GM18861 (cell line): ENCODE measurements around the gene RBPJL.

Source experiments
- ATAC-seq: cut with Tn5 transposase; IDR thresholded peaks from one replicate; pipeline ENCODE4 v1.9.1; 2021; ENCODE audit not compliant: unreplicated experiment

Gene RBPJL

DNA sequence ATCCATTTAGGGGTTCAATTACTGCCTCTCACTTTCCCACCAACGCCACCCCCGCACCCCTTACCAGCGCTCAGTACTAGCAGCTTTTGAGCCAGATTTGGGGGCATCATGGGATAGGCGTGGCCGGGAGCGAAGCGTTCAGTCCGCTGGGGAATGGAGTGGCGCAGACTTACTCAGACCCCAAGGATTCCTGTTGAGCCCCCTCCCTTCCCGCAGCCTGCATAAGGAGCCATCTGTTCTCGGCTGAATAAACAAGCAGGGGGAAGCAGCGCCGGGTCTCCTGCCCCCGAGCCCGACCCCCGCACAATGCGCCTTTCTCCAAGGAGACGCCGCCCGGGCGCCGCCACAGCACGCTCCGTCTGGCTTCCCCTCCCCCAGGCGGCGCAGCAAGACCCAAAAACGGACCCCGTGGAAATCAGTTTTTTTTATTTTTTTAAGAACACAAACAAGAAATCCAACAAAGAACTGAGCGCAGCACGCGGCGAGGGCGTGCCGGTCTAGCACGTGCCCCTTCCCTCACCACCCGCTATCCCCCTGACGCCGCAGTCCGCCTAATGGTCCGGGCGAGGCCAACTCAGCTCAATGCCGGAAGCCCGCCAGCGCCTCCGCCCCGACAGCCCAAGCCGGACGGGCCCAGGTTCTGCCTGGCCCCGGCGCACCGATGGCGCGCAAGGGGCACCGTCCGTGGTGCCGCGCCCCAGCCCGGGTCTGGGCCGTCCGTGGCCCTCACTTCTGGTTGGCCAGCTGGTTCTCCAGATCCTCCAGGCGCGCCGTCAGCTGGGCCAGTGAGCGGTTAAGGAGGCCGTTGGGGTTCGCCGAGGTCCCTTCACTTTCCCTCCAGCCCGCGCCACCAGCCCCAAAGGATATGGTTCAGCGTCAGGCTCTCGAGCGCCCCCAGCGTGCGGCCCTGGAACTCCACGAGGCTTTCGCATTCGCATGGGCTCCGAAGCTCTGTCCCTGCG, 13.3 kb upstream of the RBPJL start:
- no peak for ATAC-seq

DNA sequence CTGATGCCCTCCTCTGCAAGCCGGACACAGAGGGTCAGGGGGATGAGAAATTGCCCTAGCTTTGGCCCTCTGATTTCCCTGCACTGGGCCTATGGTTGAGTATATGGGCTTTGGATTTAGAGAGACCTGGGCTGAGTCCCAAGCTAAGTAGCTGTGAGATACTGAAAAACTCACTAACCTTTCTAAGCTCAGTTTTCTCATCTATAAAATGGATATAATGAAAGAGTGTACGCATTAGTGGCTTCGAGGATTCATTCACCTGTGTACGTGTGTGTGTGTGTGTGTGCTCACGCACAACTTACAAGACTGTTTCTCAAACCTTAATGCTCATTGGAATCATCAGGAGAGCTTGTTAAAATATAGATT, 12.7 kb upstream of the RBPJL start:
- ATAC-seq = no peak

- ATAC-seq = no peak
These were observed 12.0 kb upstream of the RBPJL start for GRCh38 chr20:45294659-45295058.

- ATAC-seq = no peak
These were observed 8.7 kb upstream of the RBPJL start for GRCh38 chr20:45297786-45298497.

DNA sequence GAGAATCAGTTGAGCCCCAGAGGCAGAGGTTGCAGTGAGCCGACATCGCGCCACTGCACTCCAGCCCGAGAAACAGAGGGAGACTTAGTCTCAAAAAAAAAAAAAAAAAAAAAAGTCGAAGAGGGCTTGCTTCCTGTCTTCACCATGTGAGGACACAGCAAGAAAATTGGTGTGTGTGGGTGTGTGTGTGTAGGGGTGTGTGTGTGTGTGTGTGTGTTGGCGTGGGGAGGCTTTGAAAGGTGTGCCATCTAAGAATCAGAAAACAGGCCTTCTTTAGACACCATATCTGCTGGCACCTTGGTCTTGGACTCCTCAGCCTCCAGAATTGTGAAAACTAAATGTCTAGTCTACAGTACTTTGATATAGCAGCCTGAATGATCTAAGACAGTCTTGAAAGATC, 6.9 kb upstream of the RBPJL start:
- no peak for ATAC-seq

GRCh38 chr20:45300961-45301360, 5.7 kb upstream of the RBPJL start:
- ATAC-seq = peak; percentile 45

DNA sequence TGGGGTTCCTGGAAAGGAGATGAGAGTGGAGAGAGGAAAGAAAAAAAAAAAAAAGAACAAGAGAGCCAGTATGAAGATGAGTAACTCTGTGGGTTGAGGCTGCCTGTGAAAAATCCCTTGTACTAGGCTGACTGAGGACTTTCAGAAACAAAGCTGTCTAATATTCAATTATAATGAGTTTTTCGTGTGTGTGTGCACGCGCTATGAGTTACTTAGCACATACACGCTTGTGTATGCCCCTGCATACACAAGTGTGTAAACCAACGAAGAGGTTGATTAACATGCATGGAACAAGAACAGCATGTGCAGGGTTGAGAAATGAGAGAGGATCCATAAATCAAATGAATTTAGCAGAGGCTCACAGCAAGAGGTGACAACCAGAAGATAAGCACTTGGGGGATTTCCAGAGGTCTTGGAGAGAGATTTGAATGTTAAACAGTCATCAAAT, 4.8 kb upstream of the RBPJL start:
- ATAC-seq = no peak

DNA sequence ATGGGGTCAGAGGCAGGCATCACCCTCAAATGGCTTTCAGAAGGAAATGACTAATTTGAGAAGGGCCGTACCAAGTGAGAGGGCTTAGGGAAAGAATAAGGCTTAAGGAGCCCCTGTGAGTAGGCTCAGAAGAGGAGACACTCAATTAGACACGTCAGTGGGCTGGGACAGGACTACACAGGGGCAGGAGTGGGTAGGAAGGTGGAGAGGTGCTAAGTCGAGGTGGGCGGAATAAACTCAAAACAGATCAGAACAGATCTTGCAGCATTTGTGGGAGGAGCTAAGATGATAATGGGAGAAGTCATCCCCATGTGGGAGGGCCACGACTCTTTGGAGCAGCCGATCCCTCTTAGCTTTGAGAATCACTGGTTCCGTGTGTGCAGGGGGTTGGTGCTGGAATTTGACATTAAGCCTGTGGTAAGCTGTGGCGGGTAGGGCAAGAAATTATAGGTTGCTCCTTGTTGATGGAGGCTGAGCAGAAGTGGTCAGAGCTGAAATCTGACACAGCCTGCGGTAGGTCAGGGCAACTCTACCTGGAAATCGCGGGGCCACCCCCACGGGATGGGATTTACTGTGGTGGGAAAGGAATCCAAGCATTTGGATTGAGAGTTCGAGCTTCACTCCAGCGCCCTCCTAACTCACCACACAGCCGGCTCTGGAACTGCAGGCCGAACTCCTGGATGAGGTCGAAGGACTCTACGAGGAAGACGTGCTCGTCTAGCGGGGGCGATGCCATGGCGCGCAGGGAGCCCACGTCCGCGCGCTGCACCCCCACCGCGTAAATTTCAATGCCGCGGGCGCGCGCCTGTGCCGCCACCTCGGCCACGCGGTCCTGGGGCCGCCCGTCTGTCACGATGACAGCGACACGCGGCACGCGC, 2.8 kb upstream of the RBPJL start:
- ATAC-seq = no peak

GRCh38 chr20:45304464-45304999, 2.1 kb upstream of the RBPJL start:
- ATAC-seq = no peak

DNA sequence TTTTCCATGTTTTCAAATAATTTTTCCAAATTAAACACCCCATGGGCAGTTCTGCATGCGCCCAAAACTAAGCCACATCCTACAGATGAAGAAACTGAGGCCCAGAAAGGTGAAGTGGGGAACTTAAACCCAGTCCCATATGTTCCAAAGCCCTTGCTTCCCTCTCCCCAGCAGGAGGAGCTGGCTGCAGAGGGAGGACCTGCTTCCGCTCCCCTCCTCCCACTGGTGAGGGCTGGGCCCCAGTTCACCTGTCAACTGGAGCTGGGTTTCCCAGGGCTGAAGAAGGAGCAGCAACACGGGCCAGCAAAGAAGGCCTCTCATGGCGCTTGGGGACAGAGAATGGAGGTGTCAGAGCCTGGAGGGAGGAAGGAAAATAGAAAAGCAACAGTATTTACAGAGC, 1.4 kb upstream of the RBPJL start:
- ATAC-seq = no peak

GRCh38 chr20:45307076-45307640, 518 bp downstream of the RBPJL start:
- no peak for ATAC-seq

- ATAC-seq = no peak
These were observed 1.6 kb downstream of the RBPJL start, which contains the start of gene MATN4 for GRCh38 chr20:45308117-45308778. Gene MATN4 (minus strand): TSS chr20:45308299. CDS start chr20:45305582, 2,717 bp downstream.

- ATAC-seq = no peak
These were observed 2.4 kb downstream of the RBPJL start for GRCh38 chr20:45309075-45309474.

GRCh38 chr20:45311589-45312211, 5.1 kb downstream of the RBPJL start:
- ATAC-seq = no peak

DNA sequence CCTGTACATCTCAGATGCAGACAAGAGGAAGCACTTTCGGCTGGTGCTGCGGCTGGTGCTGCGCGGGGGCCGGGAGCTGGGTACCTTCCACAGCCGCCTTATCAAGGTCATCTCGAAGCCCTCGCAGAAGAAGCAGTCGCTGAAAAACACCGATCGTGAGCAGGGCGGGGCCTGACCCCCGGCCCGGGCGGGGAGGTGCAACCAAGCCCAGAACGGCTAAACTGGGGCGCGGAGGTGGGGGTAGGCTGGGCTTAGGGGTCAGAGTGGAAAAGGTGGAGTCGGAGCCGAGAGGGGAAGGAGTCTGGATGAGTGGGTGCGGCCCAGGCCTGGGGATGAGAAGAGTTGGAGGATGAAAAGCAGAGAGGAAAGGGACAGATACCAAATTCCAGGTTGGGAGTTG, 5.6 kb downstream of the RBPJL start:
- no peak for ATAC-seq

DNA sequence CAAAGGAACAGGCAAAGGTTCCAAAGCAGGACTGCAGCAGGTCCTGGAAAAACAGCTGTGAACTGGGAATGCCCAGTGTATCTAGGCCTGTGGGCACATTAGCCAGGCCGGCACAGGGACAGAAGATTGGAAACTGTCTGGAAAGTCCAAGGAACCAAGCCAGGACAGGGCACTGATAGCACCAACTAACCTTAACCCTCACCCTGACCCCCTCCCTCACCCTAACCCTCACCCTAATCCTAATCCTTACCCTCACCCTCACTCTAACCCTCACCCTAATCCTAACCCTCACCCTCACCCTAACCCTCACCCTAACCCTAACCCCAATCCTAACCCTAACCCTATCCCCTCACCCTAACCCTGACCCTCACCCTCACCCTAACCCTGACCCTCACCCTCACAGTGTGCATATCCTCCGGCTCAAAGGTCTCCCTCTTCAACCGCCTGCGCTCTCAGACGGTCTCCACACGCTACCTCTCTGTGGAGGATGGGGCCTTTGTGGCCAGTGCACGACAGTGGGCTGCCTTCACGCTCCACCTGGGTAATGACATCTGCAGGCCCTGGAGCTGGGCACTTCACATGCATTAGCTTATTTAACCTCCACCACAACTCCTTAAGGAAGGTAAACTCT, 6.5 kb downstream of the RBPJL start:
- ATAC-seq = no peak

DNA sequence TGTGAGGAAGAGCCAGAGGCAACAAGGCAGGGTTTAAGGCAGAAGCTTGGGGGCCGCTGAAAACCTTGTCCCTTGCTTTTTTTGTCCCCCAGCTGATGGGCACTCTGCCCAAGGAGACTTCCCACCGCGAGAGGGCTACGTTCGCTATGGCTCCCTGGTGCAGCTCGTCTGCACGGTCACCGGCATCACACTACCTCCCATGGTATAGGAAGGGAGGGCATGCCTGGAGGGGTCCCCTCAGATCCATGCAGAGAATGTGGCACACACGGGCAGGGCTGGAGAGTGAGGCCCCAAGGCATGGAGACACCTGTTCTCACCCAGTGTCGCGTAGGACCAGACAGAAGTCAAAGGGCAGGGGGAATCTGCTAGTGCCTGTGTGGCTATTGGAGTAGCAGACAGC, 7.3 kb downstream of the RBPJL start:
- ATAC-seq = no peak

DNA sequence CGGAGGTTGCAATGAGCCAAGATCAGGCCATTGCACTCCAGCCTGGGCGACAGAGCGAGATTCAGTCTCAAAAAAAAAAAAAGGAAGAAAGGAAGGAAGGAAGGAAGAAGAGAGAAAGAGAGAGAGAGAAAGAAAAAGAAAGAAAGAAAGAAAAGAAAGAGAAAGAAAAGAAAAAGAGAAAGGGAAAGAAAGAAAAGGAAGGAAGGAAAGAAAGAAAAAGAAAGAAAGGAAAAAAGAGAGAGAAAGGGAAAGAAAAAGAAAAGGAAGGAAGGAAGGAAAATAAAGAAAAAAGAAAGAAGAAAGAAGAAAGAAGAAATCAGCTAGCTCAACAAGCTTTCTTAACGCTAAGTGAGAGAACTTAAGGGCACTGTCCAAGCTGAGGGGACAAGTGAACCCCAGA, 9.0 kb downstream of the RBPJL start:
- ATAC-seq = no peak
